NCI-H2171 (cell line): ENCODE measurements around the gene PTPRD.

Source experiments
- DNase-seq: peaks from one replicate; lab custom pipeline; 2025; lab: John Stamatoyannopoulos, UW

Gene PTPRD

DNA sequence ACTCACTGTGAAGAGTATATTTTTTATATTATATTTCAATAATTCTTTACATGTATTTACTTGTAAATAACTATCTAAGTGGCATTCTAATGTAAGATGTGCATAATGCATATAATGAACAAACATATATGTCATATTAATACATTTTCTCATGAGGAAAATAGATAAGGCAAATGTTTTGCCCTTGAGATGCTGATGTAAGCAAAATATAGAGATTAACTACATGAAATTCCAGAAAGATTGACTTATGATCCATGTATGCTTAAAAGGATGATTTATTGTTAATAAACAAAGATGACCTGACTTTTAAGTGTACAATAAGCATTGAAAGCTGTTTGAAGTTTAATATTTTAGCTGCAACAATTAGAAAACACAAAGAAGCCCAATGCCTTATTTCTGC is 559.9 kb downstream of the PTPRD start:
- DNase-seq = no peak

DNA sequence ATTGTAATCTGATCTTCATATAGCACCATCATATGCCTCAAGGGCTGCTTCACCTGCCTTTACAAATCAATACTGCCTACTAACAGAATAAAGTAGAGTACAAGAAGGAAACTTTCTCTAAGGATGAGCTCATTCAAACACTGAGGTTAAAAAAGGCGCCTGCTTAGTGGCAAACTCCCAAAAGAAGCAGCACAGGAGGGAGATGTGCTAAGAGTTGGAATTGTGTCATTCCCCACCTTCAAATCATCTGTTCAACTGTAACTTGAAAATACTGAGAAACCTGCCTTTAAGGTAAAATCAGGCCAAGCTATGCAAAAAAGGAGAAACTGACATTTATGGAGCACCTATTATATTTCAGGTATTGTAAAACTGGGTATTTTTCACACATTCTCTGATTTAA is 560.6 kb downstream of the PTPRD start:
- no peak for DNase-seq

DNA sequence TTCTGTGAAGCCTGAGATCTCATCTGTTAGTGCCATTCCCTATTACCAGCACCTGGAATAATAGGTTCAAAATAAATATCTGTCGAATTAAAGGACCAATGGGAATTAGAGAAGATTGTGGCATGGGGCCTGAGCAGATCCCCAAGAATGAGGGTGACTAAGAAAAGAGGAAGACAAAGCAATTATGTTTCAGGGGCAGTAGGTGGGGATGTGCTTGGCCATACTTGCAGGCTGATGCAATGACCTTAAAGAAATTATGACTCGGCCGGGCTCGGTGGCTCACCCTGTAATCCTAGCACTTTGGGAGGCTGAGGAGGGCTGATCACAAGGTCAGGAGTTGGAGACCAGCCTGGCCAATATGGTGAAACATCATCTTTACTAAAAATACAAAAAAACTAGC is 562.8 kb downstream of the PTPRD start:
- DNase-seq = no peak

DNA sequence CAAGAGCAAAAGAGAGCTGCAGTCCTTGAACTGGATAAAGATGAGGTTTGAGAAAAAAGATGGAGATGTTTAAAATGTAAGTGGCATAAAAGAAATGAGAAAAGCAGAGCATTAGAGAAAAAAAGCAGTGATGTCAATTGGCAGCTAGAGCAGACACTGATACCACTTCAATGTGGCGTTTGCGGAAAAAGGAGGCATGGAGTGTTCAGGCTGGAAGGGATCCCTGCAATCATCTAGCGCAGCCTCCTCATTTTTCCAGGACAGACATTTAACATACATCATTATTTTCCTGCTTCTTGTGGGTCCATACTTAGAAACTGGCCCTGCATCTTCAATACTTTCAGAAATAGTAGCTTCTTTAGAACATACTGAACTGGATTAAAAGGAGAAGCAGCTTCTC is 563.8 kb downstream of the PTPRD start:
- DNase-seq = no peak

DNA sequence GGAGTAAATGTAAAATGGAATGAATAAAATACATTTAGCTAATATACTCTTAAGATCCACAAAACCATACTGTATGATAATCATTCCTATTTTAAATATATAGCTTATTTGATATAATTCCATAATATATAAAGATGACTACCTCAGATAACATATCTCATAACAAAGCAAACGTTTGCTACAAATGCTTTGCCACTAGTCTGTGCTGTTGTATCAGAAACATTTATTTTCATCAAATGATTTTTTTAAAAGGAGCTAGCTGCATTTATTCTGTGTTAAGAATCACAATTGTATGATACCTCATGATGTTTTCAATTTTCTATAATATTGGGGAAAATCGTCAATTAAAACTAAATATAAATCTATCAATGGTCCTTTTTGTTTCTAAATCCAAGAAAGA is 567.2 kb downstream of the PTPRD start:
- peak; percentile 23 for DNase-seq

DNA sequence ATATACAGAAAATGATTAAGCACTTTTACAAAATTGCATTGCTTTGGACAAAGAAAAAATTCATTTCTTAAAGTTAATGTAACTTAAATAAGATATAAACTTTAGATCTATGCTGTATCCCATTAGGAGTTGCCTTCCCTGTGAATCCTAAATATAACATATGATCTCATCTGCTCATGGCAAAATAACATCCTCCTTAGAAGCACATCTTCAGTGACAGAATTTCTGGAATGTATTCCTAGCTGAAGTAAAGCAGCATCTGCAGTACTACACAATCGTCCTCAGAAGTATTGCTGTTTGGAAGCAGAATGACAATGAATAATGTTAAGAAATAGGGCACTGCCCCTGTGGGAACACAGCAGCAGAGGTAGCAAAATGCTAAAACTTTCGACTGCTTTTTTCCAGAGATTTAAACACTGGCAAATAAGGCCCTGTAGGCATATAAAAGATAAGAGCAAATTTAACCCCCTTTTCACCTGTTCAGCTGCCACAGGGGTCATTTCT is 571.0 kb downstream of the PTPRD start:
- DNase-seq = no peak

DNA sequence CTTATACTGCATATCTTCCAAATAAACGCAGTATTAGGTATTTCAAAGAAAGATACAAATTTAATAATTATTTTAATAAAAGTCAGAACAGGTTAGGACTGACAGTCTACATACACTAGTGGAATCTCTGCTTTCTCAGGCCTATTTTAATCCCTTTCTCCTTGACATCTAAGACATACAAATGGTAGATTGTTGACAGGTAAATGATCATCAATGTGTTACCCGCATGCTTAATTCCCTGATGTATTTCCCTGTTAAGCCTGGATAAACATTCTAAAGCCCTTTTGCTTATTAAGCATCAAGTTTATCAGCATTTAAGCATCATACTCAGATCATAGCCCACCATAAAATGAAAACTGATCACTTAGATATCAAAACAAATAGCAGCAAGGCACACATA is 576.7 kb downstream of the PTPRD start:
- DNase-seq = no peak

DNA sequence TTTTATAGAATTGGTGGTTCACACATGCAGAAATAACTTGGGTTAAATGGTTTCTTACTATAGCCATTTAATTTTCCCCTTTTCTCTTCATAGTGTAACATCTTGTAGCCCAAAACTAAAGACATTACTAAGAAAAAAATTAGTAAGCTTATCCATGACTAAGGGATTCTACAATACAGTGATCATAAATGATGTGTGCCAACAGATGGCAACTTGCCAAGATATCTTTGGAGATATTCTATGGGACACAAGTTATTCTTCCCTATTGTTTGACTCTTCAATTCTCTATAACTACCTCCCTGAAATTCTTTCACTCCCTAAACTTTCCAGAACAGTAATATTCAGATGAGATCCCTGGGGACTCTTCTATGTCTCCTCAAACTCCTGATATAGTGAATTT is 580.6 kb downstream of the PTPRD start:
- DNase-seq = no peak

DNA sequence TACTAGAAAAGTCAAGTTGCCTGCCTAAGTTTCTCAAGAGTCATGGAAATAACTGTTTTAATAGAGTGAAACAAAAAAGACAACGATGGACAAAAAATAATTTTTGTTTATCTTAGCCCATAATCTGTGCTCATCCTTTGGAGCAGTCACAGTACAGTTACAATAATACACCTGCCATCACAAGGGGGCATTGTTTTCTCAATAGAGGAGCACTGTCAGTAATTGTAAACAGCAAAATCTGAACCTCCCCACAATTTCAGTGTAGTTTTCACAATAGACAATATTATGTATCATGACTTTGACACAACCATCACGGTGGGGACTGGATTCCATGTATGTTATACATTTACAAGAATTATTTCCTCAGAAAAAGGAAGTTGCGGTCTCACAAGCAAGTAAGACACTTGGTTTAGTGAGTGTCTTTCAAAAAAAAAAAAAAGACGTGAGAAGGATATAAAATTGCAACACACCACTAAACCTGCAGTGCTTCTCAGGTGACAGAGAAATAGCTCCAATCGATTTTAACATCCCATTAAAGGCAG is 586.3 kb downstream of the PTPRD start:
- no peak for DNase-seq

DNA sequence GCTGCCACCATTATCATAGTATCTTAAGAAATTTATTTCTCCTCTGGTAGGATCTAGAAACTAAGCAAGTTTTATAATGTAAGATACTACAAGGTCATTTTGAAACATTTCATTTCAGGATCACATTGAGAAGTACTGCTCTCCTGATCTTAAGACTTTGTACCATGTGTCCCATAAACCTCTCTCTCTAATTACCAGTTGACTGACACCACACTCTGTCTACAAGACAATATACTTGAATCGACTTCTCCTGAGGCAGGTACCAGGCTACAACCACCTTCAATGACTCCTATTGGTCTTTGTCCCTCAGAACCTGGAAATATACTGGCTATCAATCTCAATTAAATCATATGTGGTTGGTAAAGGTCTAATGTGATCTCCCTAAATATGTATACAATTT is 597.0 kb downstream of the PTPRD start:
- no peak for DNase-seq

DNA sequence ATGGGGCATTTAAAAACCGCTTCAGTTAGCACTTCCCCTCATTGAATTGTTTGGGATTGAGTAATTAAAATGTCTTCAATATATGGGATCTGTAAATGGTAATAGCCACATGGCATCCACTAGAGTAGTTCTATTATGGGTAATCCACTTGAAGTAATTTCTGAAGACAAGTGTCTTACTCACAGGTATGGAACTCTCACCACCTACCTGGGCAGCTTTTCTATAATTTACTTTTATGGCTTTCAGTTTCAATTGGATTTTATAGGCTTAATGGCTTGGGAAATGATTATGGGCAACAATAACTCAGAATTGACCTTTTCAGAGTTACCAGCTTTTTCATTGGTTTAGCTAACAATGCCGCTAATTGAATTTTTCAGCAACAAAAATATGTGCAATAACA is 597.9 kb downstream of the PTPRD start:
- no peak for DNase-seq

DNA sequence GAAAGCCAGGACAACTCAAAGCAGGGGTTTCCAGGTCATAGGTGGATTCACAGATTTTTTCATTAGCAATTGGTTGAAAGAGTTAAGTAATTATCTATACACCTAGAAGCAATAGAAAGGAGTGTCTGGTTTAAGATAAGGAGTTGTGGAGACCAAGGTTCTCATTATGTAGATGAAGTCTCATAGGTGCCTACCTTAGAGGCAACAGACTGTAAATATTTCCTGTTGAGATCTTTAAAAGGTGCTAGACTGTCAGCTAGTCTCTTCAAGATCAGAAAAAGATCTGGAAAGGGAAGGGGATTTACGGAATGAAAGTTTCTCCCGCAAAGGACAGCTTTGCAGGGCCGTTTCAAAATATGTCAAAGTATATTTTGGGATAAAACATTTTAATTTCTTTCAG is 603.4 kb downstream of the PTPRD start:
- no peak for DNase-seq

DNA sequence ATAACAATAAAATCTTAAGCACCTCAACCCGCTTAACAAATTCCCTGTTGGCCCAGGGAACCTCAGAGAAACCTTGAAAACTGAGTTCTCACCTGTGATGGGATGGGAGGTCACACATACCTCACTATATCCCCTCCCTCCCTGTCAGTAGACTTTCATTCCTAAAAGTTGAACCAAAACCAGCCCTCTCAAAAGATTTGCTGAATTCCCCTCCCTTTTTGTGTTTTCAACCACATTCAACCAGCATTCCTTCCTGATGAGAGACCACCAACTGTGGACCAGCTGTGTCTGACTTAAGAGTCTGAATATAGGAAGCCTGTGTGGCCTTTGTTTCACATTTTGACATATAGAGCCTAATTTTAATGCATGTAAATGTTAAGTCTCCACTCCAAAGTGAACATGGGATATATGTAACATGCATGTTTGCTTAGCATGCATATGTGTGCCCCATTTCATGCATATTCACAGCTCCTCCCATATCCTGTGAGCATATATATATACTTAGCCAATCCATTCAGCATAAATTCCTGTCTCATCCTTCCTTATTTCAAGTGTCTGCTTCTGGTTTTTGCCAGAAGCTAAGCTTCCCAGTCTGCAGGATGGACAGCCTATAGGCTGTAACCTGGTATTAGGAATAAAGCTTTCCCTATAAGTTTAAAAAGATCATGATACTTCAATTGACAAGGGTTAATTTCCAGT is 604.6 kb downstream of the PTPRD start:
- DNase-seq = no peak

DNA sequence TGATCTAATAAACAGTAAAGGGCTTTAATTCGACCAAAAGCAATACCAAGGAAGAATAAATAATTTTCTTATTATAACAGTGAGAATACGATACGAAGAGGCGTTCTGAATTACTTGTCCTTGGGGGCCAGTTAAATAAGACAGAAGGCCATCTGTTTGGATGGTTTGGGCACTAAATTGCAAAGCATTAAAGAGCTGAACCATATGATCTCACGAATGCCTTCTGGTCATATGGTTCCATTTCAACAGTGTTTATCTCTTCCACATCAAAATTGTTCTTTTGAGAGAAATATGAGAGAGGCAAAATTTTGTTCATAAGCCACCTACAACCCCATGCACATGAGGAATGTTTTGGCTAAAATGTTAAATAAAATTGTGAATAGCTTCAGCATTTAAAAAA is 605.4 kb downstream of the PTPRD start:
- peak; percentile 54 for DNase-seq

DNA sequence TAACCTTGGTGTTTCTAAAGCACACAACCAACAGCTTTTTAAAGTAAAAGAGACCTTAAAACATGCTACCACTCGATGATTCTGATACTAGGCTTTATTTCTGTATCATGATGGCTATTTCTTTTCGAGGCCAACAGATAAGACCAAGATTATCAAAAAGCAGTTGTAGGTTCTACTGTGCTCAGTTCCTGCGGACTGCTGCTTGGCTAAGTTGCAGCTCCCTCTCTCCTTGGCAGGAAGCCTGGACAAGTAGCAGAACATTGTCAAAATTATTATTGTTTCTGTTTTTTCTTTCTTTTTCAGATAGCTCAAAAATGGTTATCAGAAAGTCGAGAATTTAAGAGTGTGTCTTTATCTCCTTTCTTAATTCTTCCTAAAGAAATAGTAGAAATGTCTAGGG is 607.6 kb downstream of the PTPRD start:
- no peak for DNase-seq

DNA sequence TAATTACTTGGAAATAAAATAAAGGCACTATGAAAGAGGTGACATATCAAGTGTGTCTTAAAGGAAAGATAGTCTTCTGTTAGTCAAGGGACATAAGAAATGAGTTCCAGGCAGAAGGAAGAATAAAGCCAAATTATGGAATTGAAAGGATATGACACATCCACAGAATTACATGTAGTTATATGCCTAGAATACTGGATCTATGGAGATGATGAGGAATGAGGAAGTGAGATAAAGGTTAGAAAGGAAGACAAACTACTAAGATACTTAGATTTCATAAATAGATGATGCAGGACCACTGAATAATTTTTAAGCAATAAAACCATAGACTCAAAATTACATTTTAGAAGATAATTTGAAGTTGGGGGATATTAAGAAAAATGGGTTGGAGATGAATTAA is 609.8 kb downstream of the PTPRD start:
- DNase-seq = no peak

DNA sequence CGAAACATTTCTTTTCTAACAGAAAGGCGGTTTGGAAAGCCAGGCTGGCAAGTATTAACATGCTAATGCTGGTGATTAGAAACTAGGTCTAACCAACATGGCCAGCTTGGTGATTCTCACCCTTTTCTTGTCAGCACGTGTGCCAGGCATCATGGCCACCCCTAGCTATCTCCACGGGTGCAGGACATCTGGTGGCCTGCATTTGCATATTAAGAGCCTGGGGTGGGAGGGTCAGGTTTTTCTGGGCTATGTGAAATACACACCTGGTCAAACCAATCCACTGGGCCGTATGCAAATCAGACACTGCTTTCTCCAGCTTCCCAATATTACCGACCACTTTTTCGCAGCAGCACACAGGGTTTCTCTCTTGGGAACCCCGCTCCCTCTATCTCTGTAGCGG is 612.1 kb downstream of the PTPRD start:
- no peak for DNase-seq

DNA sequence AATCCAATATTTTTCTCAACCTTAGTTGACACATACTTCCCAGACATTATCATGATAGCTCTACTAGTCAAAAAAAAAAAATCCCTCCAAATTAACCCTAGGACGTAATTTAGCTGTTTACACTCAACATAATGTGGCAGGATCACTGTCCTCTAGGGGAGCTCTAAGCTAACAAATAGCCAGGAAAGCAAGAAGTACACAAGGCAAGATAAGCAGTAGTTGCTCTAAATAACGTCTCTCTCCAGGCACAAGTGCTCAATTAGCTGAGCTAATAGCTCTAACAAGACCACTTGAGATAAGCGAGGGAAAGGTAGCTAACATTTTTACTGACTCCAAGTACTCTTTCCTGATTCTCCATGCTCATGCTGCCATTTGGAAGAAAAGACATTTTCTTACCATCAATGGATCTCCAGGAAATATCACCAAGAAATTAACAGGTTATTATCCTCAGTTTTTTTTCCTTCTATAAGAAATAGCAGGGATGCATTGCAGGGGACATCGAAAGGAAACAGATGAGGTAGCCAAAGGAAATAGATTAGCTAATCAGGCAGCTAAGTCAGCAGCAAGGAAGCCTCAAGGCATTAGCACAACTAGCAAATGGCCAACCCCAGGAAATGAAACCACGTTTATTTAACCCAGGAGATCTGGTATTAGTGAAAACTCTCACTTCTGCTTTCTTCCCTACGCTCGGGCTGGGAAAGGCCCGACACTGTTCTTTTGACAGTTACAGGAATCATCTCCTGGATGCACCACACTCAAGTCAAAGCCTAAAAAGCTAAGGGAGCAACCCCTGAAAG is 614.1 kb downstream of the PTPRD start:
- no peak for DNase-seq

DNA sequence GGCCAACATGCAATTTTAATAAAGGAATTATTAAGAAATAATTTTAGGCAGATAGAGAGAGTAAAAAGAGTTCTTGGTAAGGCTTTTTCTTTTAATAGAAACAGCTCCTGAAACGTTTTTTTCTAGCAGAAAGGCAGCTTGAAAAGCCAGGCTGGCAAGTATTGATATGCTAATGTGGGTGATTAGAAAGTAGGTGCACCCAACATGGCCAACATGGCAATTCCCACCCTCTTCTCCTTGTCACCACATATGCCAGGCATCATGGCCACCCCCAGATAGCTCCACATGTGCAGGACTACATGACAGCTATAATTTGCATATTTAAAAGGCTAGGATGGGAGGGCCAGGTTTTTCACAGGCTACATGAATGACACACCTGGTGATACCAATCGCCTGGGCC is 615.2 kb downstream of the PTPRD start:
- no peak for DNase-seq

DNA sequence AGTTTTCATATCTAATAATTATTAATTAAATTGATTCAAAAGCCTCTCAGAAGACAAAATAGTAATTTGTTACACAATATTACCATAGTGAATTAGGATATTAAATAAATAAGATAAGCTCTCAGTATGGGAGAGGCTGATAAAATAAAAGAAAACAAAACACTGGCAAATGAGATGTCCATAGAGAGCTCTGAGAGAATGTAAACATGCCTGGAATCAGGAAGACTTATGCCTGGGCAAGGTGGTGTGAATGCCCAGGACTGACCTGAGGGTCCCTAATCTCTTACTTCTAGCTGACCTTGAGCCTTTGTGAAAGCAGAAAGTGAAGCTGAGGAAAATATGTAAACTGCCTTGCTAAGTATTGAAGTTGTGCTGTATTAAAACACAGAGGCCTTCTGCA is 616.5 kb downstream of the PTPRD start:
- no peak for DNase-seq

DNA sequence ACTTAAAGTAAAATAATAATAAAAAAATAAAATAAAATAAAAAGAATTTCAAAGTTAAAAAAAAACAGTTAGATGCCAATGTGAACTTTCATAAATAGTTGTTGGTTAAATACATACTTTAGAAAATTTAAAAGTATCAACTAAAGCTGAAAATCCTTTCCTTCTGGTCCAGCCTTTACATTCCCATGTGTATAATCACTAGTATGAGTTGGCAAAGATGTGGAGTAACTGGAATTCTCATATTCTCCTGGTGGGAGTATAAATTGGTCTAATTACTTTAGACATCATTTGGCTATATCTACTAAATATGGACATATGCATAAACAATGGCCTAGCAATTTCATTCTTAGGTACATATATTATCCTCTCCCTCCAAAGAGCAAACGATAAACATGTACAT is 619.9 kb downstream of the PTPRD start:
- DNase-seq = no peak

DNA sequence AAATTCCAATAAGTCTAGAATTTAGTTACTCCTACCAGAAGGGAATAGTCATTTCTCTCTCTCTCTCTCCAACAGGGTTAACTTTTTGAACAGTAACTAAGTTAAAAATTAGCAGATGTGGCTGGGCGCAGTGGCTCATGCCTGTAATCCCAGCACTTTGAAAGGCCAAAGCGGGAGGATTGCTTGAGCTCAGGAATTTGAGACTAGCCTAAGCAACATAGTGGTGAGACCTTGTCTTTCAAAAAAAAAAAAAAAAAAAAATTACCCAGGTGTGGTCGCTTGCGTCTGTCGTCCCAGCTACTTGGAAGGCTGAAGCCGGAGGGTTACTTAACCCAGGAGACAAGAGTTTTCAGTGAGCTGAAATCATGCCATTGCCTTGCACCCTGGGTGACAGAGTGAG is 639.7 kb downstream of the PTPRD start:
- no peak for DNase-seq

DNA sequence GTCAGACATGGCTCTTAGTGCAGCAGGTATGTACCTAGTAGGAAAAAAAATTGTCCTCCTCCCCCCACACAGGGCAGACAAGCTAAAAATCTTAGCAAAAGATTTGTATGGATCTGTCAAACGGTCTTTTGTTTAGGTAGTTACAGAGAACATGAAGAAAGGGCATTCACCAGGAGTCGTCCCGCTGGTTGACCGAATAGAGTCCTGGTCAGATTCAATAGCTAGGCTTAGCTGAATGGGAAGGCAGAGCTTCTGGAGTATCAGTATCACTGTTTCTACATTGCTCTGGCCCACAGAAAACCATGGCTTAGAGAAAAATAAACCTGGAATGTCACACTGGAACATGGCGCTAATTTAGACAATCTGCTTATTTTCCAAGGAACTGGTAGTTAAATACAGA is 642.3 kb downstream of the PTPRD start:
- no peak for DNase-seq
